VCaP (cell line): ENCODE results near the gene TM4SF4.

Experiments
- H3K27ac ChIP-seq: fragments of 450-650 bp; 2 replicates; pipeline ENCODE4 v1.5.1; 2017
- CTCF ChIP-seq: fragments of 450-650 bp; conservative IDR thresholded peaks from 2 replicates; pipeline ENCODE4 v1.5.1; 2017; ENCODE audit warnings: mild to moderate bottlenecking, moderate library complexity

Gene TM4SF4

GRCh38 chr3:149552700-149553099, 78.2 kb downstream of the TM4SF4 start:
- H3K27ac ChIP-seq: no peak overlapping the region
- TF ChIP-seq CTCF: no peak
